ENCODE results near the gene GRAP2. TPM values are rescaled to one million over a fixed set of nuclear protein-coding genes. Genes with fewer than 3 reads are reported as not detected.

The GRAP2 gene
- total and polyA plus RNA-seq, 8 donors = 0.42 to 1.3 (median 0.79) TPM

- TF ChIP-seq, protein P1, sequence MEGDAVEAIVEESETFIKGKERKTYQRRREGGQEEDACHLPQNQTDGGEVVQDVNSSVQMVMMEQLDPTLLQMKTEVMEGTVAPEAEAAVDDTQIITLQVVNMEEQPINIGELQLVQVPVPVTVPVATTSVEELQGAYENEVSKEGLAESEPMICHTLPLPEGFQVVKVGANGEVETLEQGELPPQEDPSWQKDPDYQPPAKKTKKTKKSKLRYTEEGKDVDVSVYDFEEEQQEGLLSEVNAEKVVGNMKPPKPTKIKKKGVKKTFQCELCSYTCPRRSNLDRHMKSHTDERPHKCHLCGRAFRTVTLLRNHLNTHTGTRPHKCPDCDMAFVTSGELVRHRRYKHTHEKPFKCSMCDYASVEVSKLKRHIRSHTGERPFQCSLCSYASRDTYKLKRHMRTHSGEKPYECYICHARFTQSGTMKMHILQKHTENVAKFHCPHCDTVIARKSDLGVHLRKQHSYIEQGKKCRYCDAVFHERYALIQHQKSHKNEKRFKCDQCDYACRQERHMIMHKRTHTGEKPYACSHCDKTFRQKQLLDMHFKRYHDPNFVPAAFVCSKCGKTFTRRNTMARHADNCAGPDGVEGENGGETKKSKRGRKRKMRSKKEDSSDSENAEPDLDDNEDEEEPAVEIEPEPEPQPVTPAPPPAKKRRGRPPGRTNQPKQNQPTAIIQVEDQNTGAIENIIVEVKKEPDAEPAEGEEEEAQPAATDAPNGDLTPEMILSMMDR (IDR thresholded peaks at IDR 0.05) = no peak
- DNase-seq = no peak
- intact Hi-C loops (cut with DNase I) = no loop called here
- Histone ChIP-seq H3K4me3 (no peak overlapping the region), H3K36me3 (no peaks in the 10 kb centered on the region), H3K27ac (no peak overlapping the region), H3K27me3 (no peaks in the 10 kb centered on the region), H3K4me1 (no peaks in the 10 kb centered on the region), H3K9me3 (no peaks in the 10 kb centered on the region)
- no peak for FAIRE-seq
- WGBS, 2 donors = 74 to 83% methylated on average over 9 of the region's 9 CpGs
- no peak for ATAC-seq
Observed at GRCh38 chr22:39910876-39911613, 10.2 kb downstream of the GRAP2 start.

- no peak for DNase-seq
- no peak for FAIRE-seq
- intact Hi-C loops (cut with DNase I) = no loop called here
- Histone ChIP-seq H3K27ac (no peak overlapping the region), H3K9me3 (no peaks in the 10 kb centered on the region), H3K4me1 (no peaks in the 10 kb centered on the region), H3K27me3 (no peaks in the 10 kb centered on the region), H3K36me3 (no peaks in the 10 kb centered on the region), H3K4me3 (no peak overlapping the region)
- WGBS, 2 donors = 68 to 84% methylated on average over 5 of the region's 5 CpGs
- ATAC-seq = no peak
- TF ChIP-seq, protein P1 (IDR thresholded peaks at IDR 0.05) = no peak
Observed at GRCh38 chr22:39913321-39913720, 12.4 kb downstream of the GRAP2 start.

DNA sequence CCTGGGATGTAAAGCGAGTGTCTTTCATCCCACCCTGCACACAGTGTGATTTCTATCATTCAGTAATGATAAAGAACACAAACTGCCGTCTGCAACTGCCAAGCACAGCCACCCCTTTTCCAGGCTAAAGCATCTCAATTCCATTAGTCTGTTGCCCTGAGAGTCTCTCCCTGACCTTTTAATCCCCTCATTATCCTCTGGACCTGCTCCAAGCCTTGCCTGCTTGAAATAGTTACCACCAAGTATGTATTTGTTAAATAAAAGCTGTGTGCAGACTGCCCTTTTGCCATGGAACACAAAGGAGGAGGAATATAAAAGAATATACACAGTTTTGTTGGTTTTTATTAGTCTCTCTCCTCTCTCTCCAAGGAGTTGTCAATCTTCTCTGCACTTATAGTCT is 13.0 kb downstream of the GRAP2 start:
- no peaks in the 10 kb centered on the region for H3K27me3 ChIP-seq
- no peak for FAIRE-seq
- H3K4me3 ChIP-seq = no peak overlapping the region
- 66 to 78% methylated on average over 2 of the region's 2 CpGs for WGBS, 2 donors
- H3K9me3 ChIP-seq = no peaks in the 10 kb centered on the region
- no peak for ATAC-seq
- H3K36me3 ChIP-seq = no peaks in the 10 kb centered on the region
- H3K4me1 ChIP-seq = no peaks in the 10 kb centered on the region
- intact Hi-C loops (cut with DNase I) = no loop called here
- TF ChIP-seq, protein P1 (IDR thresholded peaks at IDR 0.05) = no peak
- no peak for DNase-seq
- no peak overlapping the region for H3K27ac ChIP-seq

GRCh38 chr22:39914584-39914983 is 13.7 kb downstream of the GRAP2 start:
- DNase-seq = no peak
- intact Hi-C loops (cut with DNase I) = no loop called here
- TF ChIP-seq, protein P1 (IDR thresholded peaks at IDR 0.05) = no peak
- FAIRE-seq = no peak
- no peak for ATAC-seq
- no peaks in the 10 kb centered on the region for H3K36me3 ChIP-seq
- H3K27ac ChIP-seq = no peak overlapping the region
- H3K27me3 ChIP-seq = no peaks in the 10 kb centered on the region
- H3K4me1 ChIP-seq = no peaks in the 10 kb centered on the region
- H3K9me3 ChIP-seq = no peaks in the 10 kb centered on the region
- 83 to 88% methylated on average over 9 of the region's 9 CpGs for WGBS, 2 donors
- no peak overlapping the region for H3K4me3 ChIP-seq

DNA sequence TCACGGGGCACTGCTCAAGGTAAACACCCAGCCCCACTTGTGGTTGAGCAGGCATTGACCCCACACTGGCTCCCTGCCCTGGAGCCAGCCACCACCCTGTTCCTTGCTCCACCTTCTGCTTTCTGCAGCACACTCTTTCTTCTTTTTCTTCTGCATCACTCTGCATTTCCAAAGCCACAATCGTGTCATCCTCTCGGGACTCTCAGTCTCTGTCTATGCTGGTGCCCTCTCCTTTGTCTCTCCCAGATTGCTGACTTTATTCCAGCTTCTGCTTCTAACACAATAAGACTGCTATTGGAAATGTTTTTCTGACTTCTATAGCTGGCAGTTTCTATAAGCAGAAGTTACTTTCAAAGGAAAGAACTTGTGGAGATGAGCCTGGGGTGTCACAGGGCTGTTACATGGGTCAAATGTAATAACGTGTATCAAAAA is 14.4 kb downstream of the GRAP2 start:
- 73% methylated on average over 4 of the region's 4 CpGs for WGBS, 2 donors
- Histone ChIP-seq H3K27me3 (no peaks in the 10 kb centered on the region), H3K27ac (no peak overlapping the region), H3K36me3 (no peaks in the 10 kb centered on the region), H3K9me3 (no peaks in the 10 kb centered on the region), H3K4me1 (no peaks in the 10 kb centered on the region), H3K4me3 (no peak overlapping the region)
- DNase-seq = no peak
- intact Hi-C loops (cut with DNase I) = no loop called here
- FAIRE-seq = no peak
- TF ChIP-seq, protein P1 (IDR thresholded peaks at IDR 0.05) = no peak
- no peak for ATAC-seq
